ENCODE results near the gene PHYKPL.
"Not testable (repeated sequence)": the region's sequence is repeated elsewhere in the genome, so short reads cannot be mapped to it uniquely, and the experiment has no call there.

The PHYKPL gene

DNA sequence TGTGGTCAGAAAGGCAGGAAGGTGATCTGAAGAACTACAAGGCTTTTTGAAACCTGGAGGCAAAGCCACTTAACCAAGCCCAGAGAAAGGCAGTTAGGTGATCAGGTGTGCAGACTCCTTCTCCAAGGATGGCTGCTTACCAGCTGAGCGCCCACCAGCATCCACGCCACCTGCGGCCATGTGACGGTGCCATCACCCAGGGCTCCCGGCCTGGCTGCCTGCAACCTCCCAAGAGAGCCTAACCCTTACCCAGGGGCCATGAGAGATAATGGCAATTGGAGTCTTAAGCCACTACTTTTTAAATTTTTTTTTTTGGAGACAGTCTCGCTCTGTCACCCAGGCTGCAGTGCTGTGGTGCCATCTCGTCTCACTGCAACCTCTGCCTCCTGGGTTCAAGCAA lies 33.1 kb upstream of the PHYKPL start:
- DNase-seq (ENCODE audit: low read depth in 1 of 2, low spot score in 1 of 2) = no peak

DNA sequence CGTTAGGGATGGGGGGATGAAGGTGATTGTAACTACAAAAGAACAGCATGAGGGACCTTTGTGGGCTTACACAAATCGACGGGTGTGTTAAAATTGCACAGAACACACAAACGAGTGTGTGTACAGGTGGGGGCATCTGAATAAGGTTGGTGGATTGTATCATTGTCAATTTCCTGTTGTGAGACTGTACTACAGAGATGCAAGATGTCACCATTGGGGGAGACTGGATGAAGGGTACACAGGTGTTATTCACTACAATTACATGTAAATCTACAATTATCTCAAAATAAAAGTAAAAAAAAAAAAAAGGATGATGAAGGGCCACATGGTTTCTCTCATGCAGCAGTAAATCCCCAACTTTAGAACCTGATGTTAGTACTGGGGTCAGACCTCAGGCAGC lies 31.4 kb upstream of the PHYKPL start:
- no peak for DNase-seq (ENCODE audit: low read depth in 1 of 2, low spot score in 1 of 2)

DNA sequence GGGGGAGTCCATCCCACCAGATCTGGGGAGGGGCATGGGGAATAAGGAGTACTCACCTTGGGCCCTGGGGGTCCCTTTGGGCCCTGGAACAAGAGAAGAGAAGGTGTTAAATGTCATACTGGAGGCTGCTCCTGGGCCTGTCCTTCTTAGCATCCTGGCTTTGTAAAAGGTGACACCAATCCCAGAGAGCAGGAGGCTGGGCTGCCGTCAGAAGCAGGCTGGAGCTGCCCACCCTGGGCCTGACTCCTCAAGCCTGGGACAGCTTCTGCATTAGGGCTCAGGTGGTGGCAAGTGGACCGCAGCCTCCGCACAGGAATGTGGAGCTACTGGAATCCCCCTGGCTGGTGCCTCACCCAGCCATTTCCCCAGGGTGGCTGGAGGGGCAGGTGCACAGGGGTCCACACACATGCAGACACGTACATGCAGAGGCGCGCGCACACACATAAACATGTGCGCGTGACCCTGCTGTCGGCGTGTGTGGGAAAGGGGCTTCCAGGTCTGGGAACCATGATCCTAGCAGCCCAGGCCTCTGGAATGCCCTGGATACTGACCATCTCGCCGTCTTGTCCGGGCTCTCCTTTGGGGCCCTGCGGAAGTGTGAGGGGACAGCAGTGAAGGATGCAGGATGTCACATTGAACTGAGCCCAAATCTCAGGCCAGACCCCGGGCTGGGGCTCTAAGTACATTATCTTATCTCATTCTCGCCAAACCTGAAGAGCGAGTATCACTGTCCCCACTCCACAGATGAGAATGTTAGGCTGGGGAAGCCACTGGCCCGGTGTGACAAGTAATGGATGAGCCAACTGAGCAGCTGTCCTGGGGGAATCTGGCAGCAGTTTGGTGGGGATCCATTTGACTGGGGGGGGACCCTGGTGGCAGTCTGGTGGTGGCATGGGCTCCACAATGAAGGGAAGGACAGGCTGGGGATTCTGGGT lies 29.3 kb upstream of the PHYKPL start:
- no peak for DNase-seq (ENCODE audit: low read depth in 1 of 2, low spot score in 1 of 2)

DNA sequence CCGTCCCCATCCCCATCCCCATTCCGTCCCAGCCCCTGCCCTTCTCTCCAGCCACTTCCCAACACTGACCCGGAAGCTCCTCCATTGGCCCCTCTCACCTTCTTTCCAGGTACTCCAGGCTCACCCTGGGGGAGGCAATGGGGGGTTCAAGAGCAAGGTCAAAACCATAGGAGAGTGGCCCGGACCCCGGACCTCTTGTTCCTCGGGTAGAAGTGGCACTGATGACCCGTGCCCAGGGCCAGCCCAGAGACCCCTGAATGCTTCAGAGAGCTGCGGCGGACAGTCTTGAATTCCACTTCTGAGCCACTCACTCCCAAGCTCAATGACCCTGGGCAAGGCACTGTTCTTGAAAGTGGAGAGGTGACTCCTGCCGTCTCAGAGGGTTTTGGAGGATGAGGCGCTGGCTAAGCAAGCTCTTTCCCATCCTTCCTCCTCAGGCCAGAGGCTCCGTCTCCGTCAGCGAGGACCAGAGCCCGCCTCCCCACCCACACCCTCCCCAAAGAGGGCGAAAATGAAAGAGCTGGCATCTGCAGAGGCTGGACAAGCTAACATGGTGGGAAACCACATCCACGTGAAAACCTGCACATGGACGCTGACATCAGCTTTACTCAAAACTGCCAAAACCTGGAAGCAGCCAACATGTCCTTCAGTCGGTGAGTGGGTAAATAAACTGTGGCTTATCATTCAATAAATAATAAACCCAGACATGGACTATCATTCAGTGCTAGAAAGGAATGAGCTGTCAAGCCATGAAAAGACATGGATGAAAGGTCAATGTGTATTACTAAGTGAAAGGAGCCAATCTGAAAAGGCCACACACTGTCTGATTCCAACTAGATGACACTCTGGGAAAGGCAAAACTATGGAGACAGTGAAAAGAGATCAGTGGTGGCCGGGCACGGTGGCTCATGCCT lies 27.3 kb upstream of the PHYKPL start:
- no peak for DNase-seq (ENCODE audit: low read depth in 1 of 2, low spot score in 1 of 2)

DNA sequence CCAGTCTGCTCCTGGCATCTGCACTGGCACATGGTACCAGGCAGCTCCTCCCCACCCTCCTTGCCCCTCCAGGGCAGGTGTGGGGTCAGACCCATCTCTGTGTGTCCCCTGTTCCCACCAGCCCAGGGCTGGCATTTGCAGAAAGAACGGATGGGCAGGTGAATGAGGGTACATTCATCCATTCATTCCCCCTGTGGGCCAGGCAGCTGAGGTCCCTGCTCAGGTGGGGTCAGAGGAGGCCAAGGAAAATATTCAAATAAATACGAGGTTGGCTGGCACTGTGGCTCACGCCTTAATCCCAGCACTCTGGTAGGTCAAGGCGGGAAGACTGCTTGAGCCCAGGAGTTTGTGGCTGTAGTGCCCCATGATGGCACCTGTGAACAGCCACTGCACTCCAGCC lies 25.0 kb upstream of the PHYKPL start:
- no peak for DNase-seq (ENCODE audit: low read depth in 1 of 2, low spot score in 1 of 2)

DNA sequence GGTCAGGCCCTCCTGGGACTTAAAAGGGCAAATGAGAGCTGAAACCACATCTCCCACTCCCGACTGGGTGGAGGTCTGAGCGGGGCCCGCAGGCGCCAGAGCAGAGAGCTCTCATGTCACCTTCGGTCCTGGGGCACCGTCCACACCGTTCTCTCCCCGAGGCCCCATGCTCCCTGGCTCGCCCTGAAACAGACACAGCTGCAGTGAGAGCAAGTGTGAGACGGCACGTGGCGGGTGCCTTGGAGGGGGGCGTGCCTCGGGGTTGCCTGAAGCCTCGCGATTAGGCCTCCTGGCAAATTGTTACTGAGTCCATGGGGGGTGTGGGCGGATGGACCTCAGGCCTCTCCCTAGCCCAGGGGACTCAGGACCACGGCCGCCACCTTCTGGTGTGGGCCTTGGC lies 24.1 kb upstream of the PHYKPL start:
- DNase-seq (ENCODE audit: low read depth in 1 of 2, low spot score in 1 of 2) = no peak

DNA sequence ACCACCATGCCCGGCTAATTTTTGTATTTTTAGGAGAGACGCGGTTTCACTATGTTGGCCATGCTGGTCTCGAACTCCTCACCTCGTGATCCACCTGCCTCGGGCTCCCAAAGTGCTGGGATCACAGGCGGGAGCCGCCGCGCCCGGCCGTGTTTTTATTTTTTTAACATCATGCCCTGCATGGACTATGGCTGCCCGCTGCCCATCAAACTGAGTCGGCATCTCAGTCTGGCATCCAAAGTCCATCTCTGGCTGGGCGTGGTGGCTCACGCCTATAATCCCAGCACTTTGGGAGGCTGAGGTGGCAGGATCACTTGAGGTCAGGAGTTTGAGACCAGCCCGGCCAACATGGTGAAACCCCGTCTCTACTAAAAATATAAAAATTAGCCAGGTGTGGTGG lies 21.0 kb upstream of the PHYKPL start:
- DNase-seq (ENCODE audit: low read depth in 1 of 2, low spot score in 1 of 2) = not testable (repeated sequence)

DNA sequence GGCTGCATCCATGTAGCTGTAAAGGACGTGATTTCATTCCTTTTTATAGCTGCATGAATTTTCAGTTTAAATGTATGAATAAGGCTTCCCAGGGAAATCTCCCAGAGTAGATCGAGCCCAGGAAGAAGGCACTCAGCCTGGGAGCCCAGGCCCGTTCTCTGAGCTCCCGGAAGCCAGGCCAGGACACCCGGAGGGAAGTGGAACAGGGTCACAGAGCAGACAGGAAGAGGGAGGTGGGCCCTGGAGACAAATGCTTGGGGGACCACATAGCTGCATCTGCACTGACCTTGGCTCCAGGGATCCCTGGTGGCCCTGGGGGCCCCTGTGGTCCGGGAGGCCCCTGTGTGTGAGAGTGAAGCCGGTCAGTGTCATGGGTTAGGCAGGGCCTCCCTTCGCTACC lies 19.7 kb upstream of the PHYKPL start:
- no peak for DNase-seq (ENCODE audit: low read depth in 1 of 2, low spot score in 1 of 2)

DNA sequence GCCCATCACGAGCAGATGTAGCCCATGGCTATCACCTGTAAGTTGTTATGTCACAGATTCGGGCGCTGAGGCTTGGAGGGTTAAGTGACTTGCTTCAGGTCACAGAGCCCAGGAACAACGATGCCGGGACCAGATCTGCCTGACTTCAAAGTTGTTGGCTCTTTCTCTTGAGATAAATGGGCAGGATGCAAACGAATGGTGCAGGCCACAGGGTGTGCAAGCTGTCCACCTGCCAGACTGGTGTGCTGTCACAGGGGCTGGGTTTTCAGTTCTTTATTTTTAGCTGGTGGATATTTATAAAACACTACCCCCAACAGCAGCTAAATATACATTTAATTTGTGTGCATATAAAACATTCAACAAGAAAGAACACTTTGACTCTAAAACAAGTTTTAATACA lies 17.7 kb upstream of the PHYKPL start:
- DNase-seq (ENCODE audit: low read depth in 1 of 2, low spot score in 1 of 2) = no peak

DNA sequence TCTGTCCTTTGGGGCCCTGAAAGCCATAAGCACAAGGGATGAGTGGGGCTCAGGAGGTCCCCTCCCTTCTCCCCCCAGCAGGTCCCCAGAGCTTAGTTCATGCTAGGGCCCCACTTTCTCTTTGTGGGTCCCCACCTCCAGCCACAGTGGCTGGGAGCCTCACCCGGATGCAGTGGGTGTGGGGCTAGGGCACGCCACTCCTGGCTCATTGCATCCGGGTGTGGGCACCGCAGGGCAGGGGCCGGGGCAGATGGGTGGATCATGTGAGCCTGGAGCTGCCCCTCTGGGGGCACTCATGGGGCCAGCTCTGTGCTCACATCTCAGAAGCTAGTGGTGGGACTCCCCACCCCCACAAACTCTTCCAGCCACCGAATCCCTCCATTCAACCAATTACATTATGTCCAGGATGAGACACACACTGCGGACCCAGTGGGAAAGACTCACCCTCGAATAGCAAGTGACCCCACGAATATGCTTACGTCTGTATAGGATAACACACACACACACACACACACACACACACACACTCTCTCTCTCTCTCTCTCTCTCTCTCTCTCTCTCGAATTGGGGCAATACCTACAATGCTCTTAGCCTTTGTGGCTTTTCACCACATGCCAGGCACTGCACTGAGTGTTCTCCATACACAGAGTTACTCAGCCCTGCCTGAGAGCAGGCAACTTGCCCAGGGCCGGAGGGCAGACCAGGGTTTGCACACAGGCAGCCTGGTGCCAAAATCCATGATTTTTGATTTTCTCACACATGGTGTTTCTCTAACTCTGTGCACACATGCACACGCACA lies 16.8 kb upstream of the PHYKPL start:
- DNase-seq (ENCODE audit: low read depth in 1 of 2, low spot score in 1 of 2) = no peak

DNA sequence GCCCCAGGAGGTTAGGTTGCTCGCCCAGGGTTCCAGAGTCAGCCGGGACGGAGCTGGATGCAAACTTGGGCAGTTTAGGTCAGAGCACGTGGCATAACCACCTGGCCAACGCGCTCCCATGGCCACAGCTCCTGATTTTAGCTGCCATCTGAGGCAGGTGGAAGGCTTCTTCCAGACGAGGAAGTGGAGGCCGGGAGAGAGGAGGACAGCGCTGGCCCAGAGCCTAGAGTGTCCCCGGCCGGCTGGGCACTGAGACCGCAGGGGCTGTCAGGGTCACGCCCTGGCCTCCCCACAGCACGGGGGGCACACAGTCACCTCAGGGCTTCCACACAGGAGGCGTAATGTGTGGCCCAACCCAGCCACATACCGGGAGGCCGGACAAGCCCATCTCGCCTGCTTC lies 16.1 kb upstream of the PHYKPL start:
- no peak for DNase-seq (ENCODE audit: low read depth in 1 of 2, low spot score in 1 of 2)

DNA sequence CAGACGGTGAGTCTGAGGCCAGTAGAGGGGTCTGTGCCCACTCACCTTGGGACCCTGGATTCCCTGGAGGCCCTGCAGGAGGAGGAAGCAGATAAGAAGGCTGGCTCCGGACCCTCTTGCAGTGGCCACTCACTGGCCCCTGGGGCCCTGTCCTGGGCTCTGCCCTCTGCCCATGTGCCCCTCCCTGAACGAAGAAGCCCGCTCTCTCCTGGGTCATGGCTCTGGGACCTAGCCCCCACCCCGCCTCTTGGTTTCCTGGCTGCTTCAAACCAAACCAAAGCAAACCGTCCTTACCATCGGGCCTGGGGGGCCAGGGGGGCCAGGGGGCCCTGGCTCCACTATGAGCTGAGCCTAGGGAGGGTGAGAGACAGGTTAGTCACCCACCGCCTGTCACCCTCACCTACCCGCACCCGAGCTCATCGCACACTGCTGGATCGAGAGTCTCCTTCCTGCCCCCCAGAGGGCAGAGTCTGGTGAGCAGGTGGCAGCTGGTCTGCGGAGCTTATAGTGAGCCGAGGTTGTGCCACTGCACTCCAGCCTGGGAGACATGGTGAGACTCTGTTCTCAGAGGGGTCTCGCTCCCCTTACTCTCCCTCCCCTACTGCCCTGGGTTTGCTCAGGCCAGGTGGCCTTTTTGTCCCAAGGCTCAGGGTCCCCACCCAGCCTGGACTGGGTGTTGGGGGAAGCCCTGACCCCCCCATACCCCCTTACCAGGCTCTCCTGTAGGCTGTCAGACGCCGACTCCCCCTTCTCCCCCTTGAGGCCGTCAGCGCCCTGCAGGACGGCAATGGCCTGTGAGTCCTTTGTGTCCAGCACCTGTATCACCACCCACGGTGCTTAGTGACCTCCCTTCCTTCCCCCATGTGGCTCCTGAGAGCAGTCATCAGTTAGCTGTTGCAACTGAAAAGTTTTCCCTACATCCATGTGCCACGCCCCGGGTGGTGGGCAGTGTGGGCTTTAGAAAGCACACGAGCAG lies 15.2 kb upstream of the PHYKPL start:
- DNase-seq (ENCODE audit: low read depth in 1 of 2, low spot score in 1 of 2) = no peak

DNA sequence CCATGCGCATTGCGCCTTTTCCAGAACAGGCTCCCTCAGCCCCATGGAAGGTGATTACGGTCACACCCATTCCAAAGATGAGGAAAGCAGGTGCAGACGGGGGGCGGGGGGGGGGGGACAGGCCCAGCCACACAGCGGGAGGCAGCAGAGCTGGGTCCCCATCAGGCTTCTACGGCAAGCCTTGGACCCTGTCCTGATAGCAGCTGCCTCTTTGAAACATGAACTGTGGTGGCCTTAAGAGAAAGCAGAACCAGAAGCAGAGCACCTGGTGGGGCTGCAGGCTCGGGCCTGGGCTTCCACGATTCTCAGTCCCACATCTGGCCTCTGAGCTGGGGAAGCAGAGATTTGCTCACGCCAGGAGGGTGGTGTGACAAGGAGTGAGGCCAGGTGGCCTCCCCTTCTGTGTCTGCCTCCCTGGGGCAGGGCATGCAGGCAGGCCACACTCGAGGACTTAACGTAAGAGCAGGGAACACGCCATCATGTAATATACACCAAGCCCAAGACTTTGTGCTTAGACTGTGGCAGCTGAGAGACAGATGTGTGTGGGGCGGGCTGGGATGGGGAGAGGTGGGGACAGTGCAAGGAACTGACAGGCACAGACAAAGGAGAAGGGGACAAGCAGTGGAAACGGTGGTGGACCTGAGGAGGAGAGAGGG lies 14.2 kb upstream of the PHYKPL start:
- no peak for DNase-seq (ENCODE audit: low read depth in 1 of 2, low spot score in 1 of 2)

DNA sequence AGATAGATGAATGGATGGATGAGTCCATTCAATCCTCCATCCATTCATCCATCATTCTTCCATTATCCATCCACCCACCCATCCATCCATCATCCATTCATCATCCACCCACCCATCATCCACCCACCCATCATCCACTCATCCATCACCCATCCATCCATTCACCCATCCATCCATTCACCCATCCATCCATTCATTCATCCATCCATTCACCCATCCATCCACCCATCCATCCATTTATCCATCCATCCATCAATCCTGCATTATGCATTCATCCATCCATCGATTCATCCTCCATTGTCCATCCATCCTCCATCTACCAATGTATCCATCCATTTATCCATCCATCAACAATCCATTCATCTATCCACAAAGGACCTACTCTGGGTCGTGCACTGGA lies 12.8 kb upstream of the PHYKPL start:
- no peak for DNase-seq (ENCODE audit: low read depth in 1 of 2, low spot score in 1 of 2)

DNA sequence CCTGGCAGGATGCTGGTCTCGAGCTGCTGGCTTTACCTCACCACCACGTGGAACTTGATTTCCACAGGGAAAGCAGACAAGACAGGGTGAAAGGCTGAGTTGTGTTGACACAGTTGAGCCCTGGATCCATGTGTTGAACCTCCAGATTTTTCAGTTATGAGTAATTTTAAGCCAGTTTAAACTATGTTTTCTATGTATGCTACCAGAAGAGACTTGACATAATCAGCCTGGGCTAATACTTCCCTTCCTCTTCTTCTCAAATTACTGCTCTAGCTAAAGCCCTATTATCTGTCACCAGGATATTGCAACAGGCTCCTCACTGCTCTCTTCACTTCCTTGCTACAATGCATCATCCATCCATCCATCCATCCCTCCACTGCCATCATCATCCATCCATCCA lies 12.0 kb upstream of the PHYKPL start:
- no peak for DNase-seq (ENCODE audit: low read depth in 1 of 2, low spot score in 1 of 2)

DNA sequence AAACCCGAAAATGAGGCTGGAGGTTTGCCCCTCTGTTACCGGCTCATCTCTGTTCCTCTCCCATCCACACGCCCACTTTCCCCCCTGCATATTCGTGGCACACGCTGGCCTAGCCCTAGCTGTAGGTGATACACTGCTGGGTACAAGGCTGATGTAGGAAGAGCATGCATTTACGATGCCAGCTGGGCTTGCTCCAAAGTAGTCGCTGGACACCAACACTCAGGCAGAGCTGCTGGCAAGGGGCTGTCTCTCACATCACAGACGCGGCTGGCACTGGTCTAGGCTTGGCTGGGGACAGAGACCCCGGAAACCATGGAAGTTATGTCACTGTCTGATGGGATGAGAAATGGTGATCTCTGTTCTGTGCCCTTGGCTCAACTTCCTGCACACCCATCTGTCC lies 9.8 kb upstream of the PHYKPL start:
- DNase-seq (ENCODE audit: low read depth in 1 of 2, low spot score in 1 of 2) = no peak

DNA sequence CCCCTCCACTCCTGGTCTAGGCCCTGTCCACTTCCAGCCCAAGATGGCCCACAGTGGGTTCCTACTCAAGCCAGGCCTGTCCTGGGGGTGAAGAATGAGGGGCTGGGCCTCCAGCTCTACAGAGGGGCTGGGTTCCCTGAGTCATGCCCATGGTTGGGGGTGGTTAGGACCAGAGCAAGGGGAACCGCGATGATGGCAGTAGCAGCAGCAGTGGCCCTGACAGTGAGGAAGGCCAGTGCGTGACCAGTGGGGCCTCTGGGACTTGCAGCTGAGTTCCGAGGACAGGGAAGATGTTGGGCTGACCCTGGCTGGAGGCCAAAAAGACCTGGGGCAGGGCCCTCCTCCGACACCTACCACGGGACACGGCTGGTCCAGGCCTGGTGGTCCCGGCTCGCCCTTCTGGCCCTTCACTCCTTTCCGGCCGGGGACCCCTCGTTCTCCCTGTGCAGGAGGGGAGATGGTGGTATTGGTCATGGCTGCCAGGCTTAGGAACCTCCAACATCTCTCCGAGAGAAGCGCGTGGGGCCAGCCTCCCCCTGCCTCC lies 9.2 kb upstream of the PHYKPL start:
- DNase-seq (ENCODE audit: low read depth in 1 of 2, low spot score in 1 of 2) = no peak

DNA sequence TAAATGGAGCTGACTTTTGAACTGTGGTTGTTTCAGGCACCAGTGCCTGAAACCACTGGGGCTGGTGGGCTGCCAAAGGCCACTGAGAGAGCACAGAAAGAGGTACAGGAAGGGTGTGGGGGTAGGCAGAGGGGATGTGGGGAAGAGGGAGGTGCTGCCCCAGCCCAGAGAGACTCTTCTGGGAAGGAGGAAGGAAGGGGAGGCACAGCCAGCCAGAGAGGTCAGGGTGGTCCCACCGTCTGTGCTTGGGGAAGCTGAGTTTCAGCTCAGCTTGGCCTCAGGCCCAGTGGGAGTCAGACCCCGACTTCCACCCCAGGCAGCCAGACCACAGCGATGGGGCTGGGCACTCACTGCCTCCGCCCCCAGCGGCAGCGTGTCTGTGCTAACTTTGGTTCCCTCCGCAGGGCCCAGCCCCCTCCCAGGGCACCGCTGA lies 8.6 kb upstream of the PHYKPL start:
- DNase-seq (ENCODE audit: low read depth in 1 of 2, low spot score in 1 of 2) = no peak

DNA sequence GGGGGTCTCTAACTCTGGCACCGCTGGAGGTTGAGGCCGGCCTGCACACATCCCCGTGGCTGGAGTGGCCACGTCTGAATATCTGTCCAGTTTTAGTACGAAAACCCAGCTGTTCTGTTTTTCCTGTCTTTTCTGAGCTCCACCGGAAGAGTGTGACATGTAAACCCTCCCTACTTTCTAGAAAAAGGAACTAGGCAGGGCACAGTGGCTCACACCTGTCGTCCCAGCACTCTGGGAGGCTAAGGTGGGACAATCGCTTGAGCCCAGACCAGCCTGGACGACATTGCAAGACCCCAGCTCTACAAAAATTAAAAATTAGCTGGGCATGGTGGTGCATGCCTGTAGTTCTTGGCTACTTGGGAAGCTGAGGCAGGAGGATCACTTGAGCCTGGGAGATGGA lies 8.2 kb upstream of the PHYKPL start:
- no peak for DNase-seq (ENCODE audit: low read depth in 1 of 2, low spot score in 1 of 2)

Measured in stimulated activated CD4-positive, alpha-beta T cell treated with anti-CD3 and anti-CD28 coated beads, Interleukin-15, amount 100 ng/mL, for 1 hour (primary cell).